SH-SY5Y (cell line): ENCODE results near the gene OR2Y1.

Source experiments
- GATA2 ChIP-seq: IDR thresholded peaks from 2 replicates; pipeline ENCODE4 v1.6.1; 2011; ENCODE audit warnings: mild to moderate bottlenecking, low read depth, low read length
- GATA3 ChIP-seq: IDR thresholded peaks from 2 replicates; pipeline ENCODE4 v1.6.1; 2011; ENCODE audit warnings: low read depth, mild to moderate bottlenecking, low read length, moderate library complexity

GRCh38 chr5:180769821-180770220, 30.0 kb upstream of the OR2Y1 start:
- no peak for TF ChIP-seq GATA2
- TF ChIP-seq GATA3, result no peak
